Measurements from ENCODE around the gene FOXC1.

DNA sequence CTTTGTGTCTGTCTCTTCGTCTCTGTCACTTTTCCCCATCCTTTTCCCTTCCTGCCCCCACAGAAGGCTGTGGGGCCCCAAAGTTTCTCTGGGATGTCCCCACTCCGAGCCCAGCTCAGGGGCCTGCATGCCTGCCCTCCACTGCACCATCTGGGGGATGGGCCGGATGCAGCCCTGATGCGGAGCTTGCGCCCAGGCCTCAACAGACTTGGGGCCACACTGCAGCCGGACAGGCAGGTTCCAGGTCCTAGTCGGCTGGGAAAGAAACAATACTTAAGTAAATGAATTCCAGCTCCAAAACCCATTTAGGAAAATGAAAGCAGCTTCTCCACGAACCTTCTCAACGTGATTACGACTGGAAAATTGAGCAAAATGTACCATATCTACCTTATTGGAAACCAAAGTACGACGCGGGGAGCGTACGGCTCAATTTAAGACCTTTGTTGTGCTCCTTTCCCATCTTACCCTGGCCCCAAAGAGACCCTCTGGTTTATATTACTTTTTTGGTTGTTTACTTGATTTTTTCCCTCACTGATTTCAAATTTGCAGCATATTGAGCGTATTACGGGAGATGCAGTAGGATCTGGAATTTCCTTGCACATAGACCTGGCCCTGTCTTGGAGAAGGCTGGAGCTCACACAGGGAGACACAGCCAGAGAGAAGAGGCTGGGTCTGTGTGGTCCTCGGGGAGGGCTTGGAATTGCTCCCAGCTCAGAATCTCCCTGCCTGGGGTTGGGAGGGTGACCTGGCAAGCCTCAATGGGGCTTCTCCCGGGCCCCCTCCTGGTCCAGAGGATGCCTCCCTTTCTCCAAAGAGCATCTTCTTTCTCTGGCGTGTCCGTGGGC lies 8.0 kb downstream of the FOXC1 start:
- TF ChIP-seq, protein P1, sequence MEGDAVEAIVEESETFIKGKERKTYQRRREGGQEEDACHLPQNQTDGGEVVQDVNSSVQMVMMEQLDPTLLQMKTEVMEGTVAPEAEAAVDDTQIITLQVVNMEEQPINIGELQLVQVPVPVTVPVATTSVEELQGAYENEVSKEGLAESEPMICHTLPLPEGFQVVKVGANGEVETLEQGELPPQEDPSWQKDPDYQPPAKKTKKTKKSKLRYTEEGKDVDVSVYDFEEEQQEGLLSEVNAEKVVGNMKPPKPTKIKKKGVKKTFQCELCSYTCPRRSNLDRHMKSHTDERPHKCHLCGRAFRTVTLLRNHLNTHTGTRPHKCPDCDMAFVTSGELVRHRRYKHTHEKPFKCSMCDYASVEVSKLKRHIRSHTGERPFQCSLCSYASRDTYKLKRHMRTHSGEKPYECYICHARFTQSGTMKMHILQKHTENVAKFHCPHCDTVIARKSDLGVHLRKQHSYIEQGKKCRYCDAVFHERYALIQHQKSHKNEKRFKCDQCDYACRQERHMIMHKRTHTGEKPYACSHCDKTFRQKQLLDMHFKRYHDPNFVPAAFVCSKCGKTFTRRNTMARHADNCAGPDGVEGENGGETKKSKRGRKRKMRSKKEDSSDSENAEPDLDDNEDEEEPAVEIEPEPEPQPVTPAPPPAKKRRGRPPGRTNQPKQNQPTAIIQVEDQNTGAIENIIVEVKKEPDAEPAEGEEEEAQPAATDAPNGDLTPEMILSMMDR (IDR thresholded peaks at IDR 0.05; ENCODE audit: low read depth, low read length, missing input control): no peak
- TF ChIP-seq YY1 (IDR thresholded peaks at IDR 0.05) (no peak), SP1 (IDR thresholded peaks at IDR 0.05) (no peak), RAD21 (IDR thresholded peaks at IDR 0.05) (no peak), GABPA (IDR thresholded peaks at IDR 0.05 in 1 of 2, conservative IDR thresholded peaks at IDR 0.05 in 1 of 2) (no peak), JUND (IDR thresholded peaks at IDR 0.05) (no peak), TAF1 (conservative IDR thresholded peaks at IDR 0.05) (no peak), HNF4G (IDR thresholded peaks at IDR 0.05) (no peak)
- TF ChIP-seq, protein P2, sequence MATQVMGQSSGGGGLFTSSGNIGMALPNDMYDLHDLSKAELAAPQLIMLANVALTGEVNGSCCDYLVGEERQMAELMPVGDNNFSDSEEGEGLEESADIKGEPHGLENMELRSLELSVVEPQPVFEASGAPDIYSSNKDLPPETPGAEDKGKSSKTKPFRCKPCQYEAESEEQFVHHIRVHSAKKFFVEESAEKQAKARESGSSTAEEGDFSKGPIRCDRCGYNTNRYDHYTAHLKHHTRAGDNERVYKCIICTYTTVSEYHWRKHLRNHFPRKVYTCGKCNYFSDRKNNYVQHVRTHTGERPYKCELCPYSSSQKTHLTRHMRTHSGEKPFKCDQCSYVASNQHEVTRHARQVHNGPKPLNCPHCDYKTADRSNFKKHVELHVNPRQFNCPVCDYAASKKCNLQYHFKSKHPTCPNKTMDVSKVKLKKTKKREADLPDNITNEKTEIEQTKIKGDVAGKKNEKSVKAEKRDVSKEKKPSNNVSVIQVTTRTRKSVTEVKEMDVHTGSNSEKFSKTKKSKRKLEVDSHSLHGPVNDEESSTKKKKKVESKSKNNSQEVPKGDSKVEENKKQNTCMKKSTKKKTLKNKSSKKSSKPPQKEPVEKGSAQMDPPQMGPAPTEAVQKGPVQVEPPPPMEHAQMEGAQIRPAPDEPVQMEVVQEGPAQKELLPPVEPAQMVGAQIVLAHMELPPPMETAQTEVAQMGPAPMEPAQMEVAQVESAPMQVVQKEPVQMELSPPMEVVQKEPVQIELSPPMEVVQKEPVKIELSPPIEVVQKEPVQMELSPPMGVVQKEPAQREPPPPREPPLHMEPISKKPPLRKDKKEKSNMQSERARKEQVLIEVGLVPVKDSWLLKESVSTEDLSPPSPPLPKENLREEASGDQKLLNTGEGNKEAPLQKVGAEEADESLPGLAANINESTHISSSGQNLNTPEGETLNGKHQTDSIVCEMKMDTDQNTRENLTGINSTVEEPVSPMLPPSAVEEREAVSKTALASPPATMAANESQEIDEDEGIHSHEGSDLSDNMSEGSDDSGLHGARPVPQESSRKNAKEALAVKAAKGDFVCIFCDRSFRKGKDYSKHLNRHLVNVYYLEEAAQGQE (IDR thresholded peaks at IDR 0.05): no peak
- TF ChIP-seq, protein P3, sequence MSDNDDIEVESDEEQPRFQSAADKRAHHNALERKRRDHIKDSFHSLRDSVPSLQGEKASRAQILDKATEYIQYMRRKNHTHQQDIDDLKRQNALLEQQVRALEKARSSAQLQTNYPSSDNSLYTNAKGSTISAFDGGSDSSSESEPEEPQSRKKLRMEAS (IDR thresholded peaks at IDR 0.05): no peak
- TF ChIP-seq, protein P4, sequence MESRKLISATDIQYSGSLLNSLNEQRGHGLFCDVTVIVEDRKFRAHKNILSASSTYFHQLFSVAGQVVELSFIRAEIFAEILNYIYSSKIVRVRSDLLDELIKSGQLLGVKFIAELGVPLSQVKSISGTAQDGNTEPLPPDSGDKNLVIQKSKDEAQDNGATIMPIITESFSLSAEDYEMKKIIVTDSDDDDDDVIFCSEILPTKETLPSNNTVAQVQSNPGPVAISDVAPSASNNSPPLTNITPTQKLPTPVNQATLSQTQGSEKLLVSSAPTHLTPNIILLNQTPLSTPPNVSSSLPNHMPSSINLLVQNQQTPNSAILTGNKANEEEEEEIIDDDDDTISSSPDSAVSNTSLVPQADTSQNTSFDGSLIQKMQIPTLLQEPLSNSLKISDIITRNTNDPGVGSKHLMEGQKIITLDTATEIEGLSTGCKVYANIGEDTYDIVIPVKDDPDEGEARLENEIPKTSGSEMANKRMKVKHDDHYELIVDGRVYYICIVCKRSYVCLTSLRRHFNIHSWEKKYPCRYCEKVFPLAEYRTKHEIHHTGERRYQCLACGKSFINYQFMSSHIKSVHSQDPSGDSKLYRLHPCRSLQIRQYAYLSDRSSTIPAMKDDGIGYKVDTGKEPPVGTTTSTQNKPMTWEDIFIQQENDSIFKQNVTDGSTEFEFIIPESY (IDR thresholded peaks at IDR 0.05): no peak
